H1 (cell line): ENCODE measurements around the gene PLCB2. TPM values are rescaled to one million over a fixed set of nuclear protein-coding genes. Genes with fewer than 3 reads are reported as not detected.
A peak's percentile ranks its signal among the peaks of the same experiment; 100 is the strongest.

Experiments used
- CTCF ChIA-PET: fragments of 300-600 bp; sonication (Branson Sonifier 250); formaldehyde crosslinking; loops from one replicate; lab custom pipeline; 2021; ENCODE audit not compliant: partially characterized antibody; lab: Charles Lee
- POLR2A ChIA-PET: fragments of 300-600 bp; sonication (Branson Sonifier 250); formaldehyde crosslinking; loops from one replicate; lab custom pipeline; 2021; ENCODE audit warnings: inconsistent platforms; ENCODE audit not compliant: partially characterized antibody; lab: Charles Lee
- DNase-seq, 2 experiments: peaks; one replicate each; pipeline versions ENCODE4 v3.0.0 to v3.0.0-alpha.2; 2010 to 2022; ENCODE audit warnings: low spot score in 2 of 2, low read depth in 1 of 2, mixed read lengths in 1 of 2
- FAIRE-seq: peaks from 2 replicates; lab custom pipeline; 2011; peaks lifted over from hg19 to GRCh38; lab: Jason Lieb, UNC
- H2AFZ ChIP-seq: 2 replicates; pipeline ENCODE4 v1.8.1; 2012; ENCODE audit warnings: low read length, inconsistent platforms
- H2AK5ac ChIP-seq: 2 replicates; pipeline ENCODE4 v1.6.1; 2013; ENCODE audit warnings: low read depth, low read length
- H2BK120ac ChIP-seq: replicated peaks from 2 replicates; pipeline ENCODE3; 2013; ENCODE audit warnings: low read depth, low read length, inconsistent platforms
- H2BK12ac ChIP-seq: 2 replicates; pipeline ENCODE4 v1.6.1; 2013; ENCODE audit warnings: low read depth, low read length
- H2BK15ac ChIP-seq: 2 replicates; pipeline ENCODE4 v1.6.1; 2013; ENCODE audit warnings: low read length
- H2BK20ac ChIP-seq: 2 replicates; pipeline ENCODE4 v1.6.1; 2013; ENCODE audit warnings: low read length
- H2BK5ac ChIP-seq: 2 replicates; pipeline ENCODE4 v1.6.1; 2013; ENCODE audit warnings: low read depth, low read length
- H3K14ac ChIP-seq: 2 replicates; pipeline ENCODE4 v1.6.1; 2013; ENCODE audit warnings: inconsistent platforms; ENCODE audit not compliant: insufficient read length
- H3K18ac ChIP-seq: 2 replicates; pipeline ENCODE4 v1.6.1; 2013; ENCODE audit warnings: low read length; ENCODE audit errors: extremely low read depth
- H3K23ac ChIP-seq: 2 replicates; pipeline ENCODE4 v1.6.1; 2013; ENCODE audit warnings: inconsistent platforms; ENCODE audit not compliant: insufficient read length
- H3K23me2 ChIP-seq: 2 replicates; pipeline ENCODE4 v1.6.1; 2013; ENCODE audit warnings: low read depth, low read length
- H3K27ac ChIP-seq: 2 replicates; pipeline ENCODE4 v1.6.1; 2011; ENCODE audit warnings: low read depth, low read length, inconsistent platforms
- H3K27me3 ChIP-seq, 4 experiments: replicated peaks in 1 of 4; 1 replicate in 1 of 4; 2 replicates in 3 of 4; pipeline versions ENCODE4 v1.6.1 to v1.8.1; 2011 to 2013; ENCODE audit warnings: low read length in 3 of 4, mild to moderate bottlenecking in 3 of 4, inconsistent platforms in 2 of 4, mixed read lengths in 2 of 4, moderate library complexity in 1 of 4; ENCODE audit not compliant: control insufficient read depth in 3 of 4, insufficient read depth in 3 of 4; ENCODE audit errors: extremely low read depth in 1 of 4
- H3K36me3 ChIP-seq, 4 experiments: 2 replicates each; pipeline versions ENCODE4 v1.6.1 to v1.8.1; 2011 to 2013; ENCODE audit warnings: mild to moderate bottlenecking in 4 of 4, low read length in 3 of 4, moderate library complexity in 2 of 4, control low read depth in 1 of 4, inconsistent platforms in 1 of 4; ENCODE audit not compliant: insufficient read depth in 4 of 4, control insufficient read depth in 2 of 4
- H3K4ac ChIP-seq: replicated peaks from 2 replicates; pipeline ENCODE3; 2013; ENCODE audit warnings: low read length, low read depth, mixed read lengths, inconsistent platforms; ENCODE audit not compliant: insufficient read length
- H3K4me1 ChIP-seq, 4 experiments: replicated peaks in 1 of 4; 1 replicate in 1 of 4; 2 replicates in 3 of 4; pipeline versions ENCODE4 v1.6.1 to v1.8.1; 2011 to 2013; ENCODE audit warnings: low read length in 3 of 4, inconsistent platforms in 2 of 4, mixed read lengths in 1 of 4; ENCODE audit not compliant: insufficient read depth in 4 of 4, control insufficient read depth in 3 of 4
- H3K4me2 ChIP-seq, 2 experiments: 2 replicates each; pipeline versions ENCODE4 v1.6.1 to v1.8.1; 2011 to 2013; ENCODE audit warnings: low read depth in 2 of 2, low read length in 2 of 2, control low read depth in 1 of 2, inconsistent platforms in 1 of 2, mild to moderate bottlenecking in 1 of 2; ENCODE audit not compliant: insufficient read depth in 1 of 2
- H3K4me3 ChIP-seq, 4 experiments: fragments of 200-600, 300-600 bp in 1 of 4; sonication (generic), shearing (Covaris generic), sonication (Bioruptor Twin) in 1 of 4; 2 replicates each; pipeline versions ENCODE4 v1.5.1 to v1.8.1; 2011 to 2016; ENCODE audit warnings: low read length in 4 of 4, low read depth in 3 of 4, control low read depth in 2 of 4, inconsistent platforms in 2 of 4, mild to moderate bottlenecking in 2 of 4, mixed read lengths in 1 of 4, moderate library complexity in 1 of 4; ENCODE audit not compliant: insufficient read depth in 2 of 4; ENCODE audit errors: extremely low read depth in 1 of 4
- H3K56ac ChIP-seq: replicated peaks from 2 replicates; pipeline ENCODE3; 2013; ENCODE audit warnings: low read depth, mild to moderate bottlenecking, mixed read lengths, low read length, inconsistent platforms; ENCODE audit not compliant: insufficient read length
- H3K79me1 ChIP-seq: 2 replicates; pipeline ENCODE4 v1.6.1; 2013; ENCODE audit warnings: low read depth, low read length, control low read depth
- H3K79me2 ChIP-seq, 2 experiments: 2 replicates each; pipeline versions ENCODE4 v1.6.1 to v1.8.1; 2012 to 2013; ENCODE audit warnings: low read length in 2 of 2, mild to moderate bottlenecking in 2 of 2, inconsistent platforms in 1 of 2; ENCODE audit not compliant: insufficient read depth in 2 of 2, control insufficient read depth in 1 of 2
- H3K9ac ChIP-seq, 4 experiments: replicated peaks in 1 of 4; 1 replicate in 1 of 4; 2 replicates in 3 of 4; pipeline versions ENCODE4 v1.6.1 to v1.8.1; 2011 to 2013; ENCODE audit warnings: low read depth in 3 of 4, low read length in 3 of 4, control low read depth in 2 of 4, mild to moderate bottlenecking in 2 of 4, moderate library complexity in 2 of 4, inconsistent platforms in 1 of 4; ENCODE audit errors: extremely low read depth in 1 of 4
- H3K9me3 ChIP-seq, 2 experiments: 2 replicates each; pipeline versions ENCODE4 v1.6.1 to v1.8.1; 2012 to 2013; ENCODE audit warnings: mild to moderate bottlenecking in 2 of 2, moderate library complexity in 2 of 2, control low read depth in 1 of 2, inconsistent platforms in 1 of 2, low read depth in 1 of 2, low read length in 1 of 2, mixed read lengths in 1 of 2; ENCODE audit not compliant: insufficient read depth in 2 of 2
- H4K20me1 ChIP-seq, 2 experiments: replicated peaks in 1 of 2; 2 replicates each; pipeline versions ENCODE3 to v1.8.1; 2011 to 2013; ENCODE audit warnings: inconsistent platforms in 2 of 2, low read length in 2 of 2, mild to moderate bottlenecking in 1 of 2; ENCODE audit not compliant: insufficient read depth in 2 of 2, control insufficient read depth in 1 of 2
- H4K5ac ChIP-seq: 2 replicates; pipeline ENCODE4 v1.6.1; 2013; ENCODE audit warnings: low read length, low read depth, mixed read lengths, inconsistent platforms; ENCODE audit not compliant: insufficient read length
- H4K8ac ChIP-seq: 2 replicates; pipeline ENCODE4 v1.8.0; 2013; ENCODE audit warnings: mild to moderate bottlenecking, moderate library complexity, low read length, inconsistent platforms; ENCODE audit not compliant: insufficient read depth; ENCODE audit errors: extremely low read depth
- H4K91ac ChIP-seq: replicated peaks from 2 replicates; pipeline ENCODE3; 2013; ENCODE audit warnings: low read length, mixed read lengths, inconsistent platforms; ENCODE audit not compliant: insufficient read length
- CREB1 ChIP-seq: IDR thresholded peaks from 2 replicates; pipeline ENCODE4 v1.6.1; 2012; ENCODE audit warnings: inconsistent platforms
- NANOG ChIP-seq: IDR thresholded peaks from 2 replicates; pipeline ENCODE4 v1.6.1; 2011; ENCODE audit warnings: low read length, low read depth, mild to moderate bottlenecking, inconsistent platforms; ENCODE audit not compliant: insufficient read depth, poor library complexity, severe bottlenecking
- RAD21 ChIP-seq, 2 experiments: IDR thresholded peaks in 1 of 2; conservative IDR thresholded peaks in 1 of 2; 2 replicates each; pipeline ENCODE4 v1.6.1; 2011; ENCODE audit warnings: low read depth in 2 of 2, low read length in 2 of 2, improper control_type of control experiment in 1 of 2, inconsistent platforms in 1 of 2, mild to moderate bottlenecking in 1 of 2, moderate library complexity in 1 of 2
- RFX5 ChIP-seq: IDR thresholded peaks from 2 replicates; pipeline ENCODE4 v1.6.1; 2011; ENCODE audit warnings: low read depth, low read length, improper control_type of control experiment, borderline replicate concordance
- TAF1 ChIP-seq: IDR thresholded peaks from 2 replicates; pipeline ENCODE4 v1.6.1; 2011; ENCODE audit warnings: mild to moderate bottlenecking, low read depth, low read length
- TAF7 ChIP-seq: optimal IDR thresholded peaks from 2 replicates; pipeline ENCODE3; 2011; ENCODE audit warnings: low read depth, mild to moderate bottlenecking, inconsistent platforms, low read length, moderate library complexity, borderline replicate concordance
- TEAD4 ChIP-seq: IDR thresholded peaks from 2 replicates; pipeline ENCODE4 v1.6.1; 2012; ENCODE audit warnings: low read depth, low read length, inconsistent platforms, mixed read lengths
- YY1 ChIP-seq: IDR thresholded peaks from 2 replicates; pipeline ENCODE4 v1.6.1; 2011; ENCODE audit warnings: low read depth, mild to moderate bottlenecking, low read length
- WGBS, 2 experiments: shearing (Covaris generic) in 1 of 2; methylation state at CpG; one replicate each; pipeline versions ENCODE4 v1.1.6 to v1.1.7; 2013 to 2015; ENCODE audit warnings: low lambda C conversion rate in 2 of 2, mixed read lengths in 2 of 2, inconsistent platforms in 1 of 2, low coverage in 1 of 2, missing lambda C conversion rate in 1 of 2; ENCODE audit not compliant: insufficient replicate concordance in 2 of 2, insufficient coverage in 1 of 2, insufficient read length in 1 of 2; ENCODE audit errors: extremely low coverage in 1 of 2, missing lambda C conversion rate in 1 of 2; 5-methylcytosine and 5-hydroxymethylcytosine counted together
- polyA plus RNA-seq, 7 experiments: library from polyadenylated mRNA; depleted of rRNA in 3 of 7; stranded (reverse) in 5 of 7; unstranded in 2 of 7; fragments of >200 nt in 5 of 7; fragments of 200-250 nt in 2 of 7; gene quantifications; 1 replicate in 5 of 7; 2 replicates in 1 of 7; 4 replicates in 1 of 7; pipeline versions ENCODE4 v1.2.1 to v1.2.3, GENCODE V29; 2011 to 2013; ENCODE audit warnings: missing spikeins in 2 of 7, mixed read lengths in 2 of 7
- total RNA-seq: library from RNA; stranded (reverse); fragmentation: NEBNext Ultra II Directional; extraction: Animal tissue kit (Norgen Biotek cat#: 25700); gene quantifications from 2 replicates; pipeline ENCODE4 v1.2.1, GENCODE V29; 2021
- TF ChIP-seq, protein P1 (sequence below): IDR thresholded peaks from 2 replicates; pipeline ENCODE4 v1.6.1; 2011; ENCODE audit warnings: low read length, improper control_type of control experiment
- TF ChIP-seq, protein P2 (sequence below): IDR thresholded peaks from 2 replicates; pipeline ENCODE4 v1.6.1; 2012; ENCODE audit warnings: inconsistent platforms

Gene PLCB2
- total and polyA plus RNA-seq, 2 of the 8 experiments (the other 6 are each of a cell fraction or from before 2014, with no cell fraction given) = 7.2 to 8.4 TPM

DNA sequence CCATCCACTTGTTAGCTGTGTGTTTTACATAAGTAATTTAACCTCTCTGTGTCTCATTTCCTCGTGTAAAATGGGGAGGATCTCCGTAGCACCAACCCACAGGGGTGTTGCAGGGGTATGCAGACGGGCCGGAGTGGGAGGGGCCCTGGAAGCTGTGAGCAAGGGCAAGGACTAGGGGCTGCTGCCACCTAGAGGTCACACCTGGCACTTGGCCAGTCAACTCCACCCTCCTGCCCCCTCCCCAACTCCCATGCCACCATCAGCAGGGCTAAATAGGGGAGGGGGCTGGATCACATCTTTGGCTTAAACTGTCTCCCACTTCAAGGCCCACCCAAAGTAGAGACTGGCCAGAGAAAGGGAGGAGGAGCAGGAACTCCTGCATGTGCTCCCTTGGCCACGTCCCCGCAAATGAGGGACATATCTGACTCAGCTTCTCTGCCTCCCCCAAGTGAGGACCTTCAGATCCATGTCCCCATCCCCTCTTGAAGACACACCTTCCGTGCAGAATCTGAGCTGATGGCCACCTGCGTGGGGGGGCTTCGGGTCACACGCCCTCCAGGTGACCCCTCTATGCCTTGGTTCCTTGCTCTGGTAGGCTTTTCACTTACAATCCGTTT lies 30.4 kb upstream of the PLCB2 start:
- Histone ChIP-seq H4K20me1 (no peaks in the 10 kb centered on the region), H3K9ac (no peak overlapping the region), H3K79me1 (no peaks in the 10 kb centered on the region), H3K27me3 (peaks cover 0 to 4% (median under 1%) of the 10 kb centered on the region in 4 experiments; a peak in 1 of 7 replicates), H2BK120ac (no peak overlapping the region), H3K4me1 (peaks cover 0 to 44% (median 28%) of the 10 kb centered on the region in 4 experiments; a peak in 6 of 7 replicates), H3K23me2 (no peaks in the 10 kb centered on the region), H3K36me3 (no peaks in the 10 kb centered on the region), H3K56ac (no peak overlapping the region), H2BK15ac (peak overlapping the region; percentile 92; the same call in 1 of the 2 replicates), H2AK5ac (no peak overlapping the region), H2BK12ac (peak overlapping the region; percentile 92; the same call in 1 of the 2 replicates), H3K4me2 (0 out of 4 replicates have a peak overlapping the region, but pooled peaks of 1 of the 2 experiments have one; percentile 0), H2AFZ (no peak overlapping the region), H4K91ac (no peak overlapping the region), H3K18ac (no peak overlapping the region), H3K4ac (no peak overlapping the region), H4K8ac (no peak overlapping the region), H3K23ac (no peak overlapping the region), H3K27ac (no peak overlapping the region), H3K14ac (no peak overlapping the region), H3K79me2 (no peaks in the 10 kb centered on the region), H4K5ac (no peak overlapping the region), H3K4me3 (no peak overlapping the region), H2BK20ac (peak overlapping the region; percentile 56; the same call in 1 of the 2 replicates), H3K9me3 (no peaks in the 10 kb centered on the region), H2BK5ac (peak overlapping the region; percentile 4; the same call in 1 of the 2 replicates)
- CTCF ChIA-PET = interaction anchor here (0.6 to 27.4 kb wide), 34 partner anchors 11 to 549 kb away, joined by 3 to 584 read pairs (median 4); partner anchors contain the start of genes ANKRD63, DISP2, INAFM2 and IVD
- POLR2A ChIA-PET = interaction anchor here (0.5 to 8.1 kb wide), 8 partner anchors 11 to 90 kb away, joined by 3 to 66 read pairs (median 6); partner anchors contain the start of gene INAFM2
- FAIRE-seq (peak; percentile 88), DNase-seq (peak in 1 of 2 experiments; percentile 93)
- WGBS, 2 experiments = 37% methylated on average over 11 of the region's 11 CpGs; no CpG with 5 or more reads in 1 of the 2 experiments
- TF ChIP-seq TEAD4 (peak; percentile 47; the same call in 1 of the 2 replicates), TAF7 (no peak), TAF1 (0 out of 2 replicates have a peak, but pooled peaks have one; percentile 11), YY1 (0 out of 2 replicates have a peak, but pooled peaks have one; percentile 13), NANOG (no peak), RAD21 (IDR thresholded peaks at IDR 0.05 in 1 of 2, conservative IDR thresholded peaks at IDR 0.05 in 1 of 2; ENCODE audit: low read depth in 2 of 2, low read length in 2 of 2) (peak; percentile 87 to 88), CREB1 (0 out of 2 replicates have a peak, but pooled peaks have one; percentile 21), RFX5 (no peak)
- TF ChIP-seq, protein P1, sequence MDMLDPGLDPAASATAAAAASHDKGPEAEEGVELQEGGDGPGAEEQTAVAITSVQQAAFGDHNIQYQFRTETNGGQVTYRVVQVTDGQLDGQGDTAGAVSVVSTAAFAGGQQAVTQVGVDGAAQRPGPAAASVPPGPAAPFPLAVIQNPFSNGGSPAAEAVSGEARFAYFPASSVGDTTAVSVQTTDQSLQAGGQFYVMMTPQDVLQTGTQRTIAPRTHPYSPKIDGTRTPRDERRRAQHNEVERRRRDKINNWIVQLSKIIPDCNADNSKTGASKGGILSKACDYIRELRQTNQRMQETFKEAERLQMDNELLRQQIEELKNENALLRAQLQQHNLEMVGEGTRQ = no peak
- TF ChIP-seq, protein P2, sequence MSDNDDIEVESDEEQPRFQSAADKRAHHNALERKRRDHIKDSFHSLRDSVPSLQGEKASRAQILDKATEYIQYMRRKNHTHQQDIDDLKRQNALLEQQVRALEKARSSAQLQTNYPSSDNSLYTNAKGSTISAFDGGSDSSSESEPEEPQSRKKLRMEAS = peak; percentile 39; the same call in 1 of the 2 replicates
